K562 (cell line): ENCODE data around the gene PCNX3. TPM values are rescaled to one million over a fixed set of nuclear protein-coding genes. Genes with fewer than 3 reads are reported as not detected.

ENCODE experiments used
- CHCHD3 ChIP-seq: fragments of 250-450 bp; sonication (Bioruptor Pico); IDR thresholded peaks from 2 replicates; pipeline ENCODE4 v2.1.2; 2022; ENCODE audit warnings: mild to moderate bottlenecking
- COPS2 ChIP-seq: fragments of 450-650 bp; conservative IDR thresholded peaks from 2 replicates; pipeline ENCODE4 v1.6.1; 2016; ENCODE audit warnings: mild to moderate bottlenecking, moderate library complexity
- CTBP1 ChIP-seq: fragments of 450-650 bp; IDR thresholded peaks from 2 replicates; pipeline ENCODE4 v1.6.1; 2016; ENCODE audit warnings: borderline replicate concordance
- EP300 ChIP-seq: IDR thresholded peaks from 2 replicates; pipeline ENCODE4 v1.6.1; 2012; ENCODE audit warnings: low read length, improper control_type of control experiment
- GATAD2A ChIP-seq: fragments of 450-650 bp; IDR thresholded peaks from 2 replicates; pipeline ENCODE4 v1.6.1; 2017
- HMG20A ChIP-seq: fragments of 450-650 bp; formaldehyde crosslinking; conservative IDR thresholded peaks from 2 replicates; pipeline ENCODE4 v1.4.0; 2020; ENCODE audit warnings: mild to moderate bottlenecking, mixed read lengths
- HNRNPK ChIP-seq: fragments of 200-400 bp; formaldehyde crosslinking; IDR thresholded peaks from one replicate; pipeline ENCODE4 v1.6.1; 2018; ENCODE audit warnings: mild to moderate bottlenecking, low read depth, low read length; ENCODE audit not compliant: poor library complexity, severe bottlenecking
- HNRNPL ChIP-seq: fragments of 200-400 bp; formaldehyde crosslinking; IDR thresholded peaks from 2 replicates; pipeline ENCODE4 v1.6.1; 2017; ENCODE audit warnings: low read depth, mild to moderate bottlenecking, low read length
- MECOM ChIP-seq: fragments of 250-450 bp; sonication (Bioruptor Pico); IDR thresholded peaks from 2 replicates; pipeline ENCODE4 v1.8.0; 2022; ENCODE audit warnings: inconsistent platforms
- MTA2 ChIP-seq: fragments of 450-650 bp; IDR thresholded peaks from 2 replicates; pipeline ENCODE4 v1.6.1; 2016; ENCODE audit warnings: low read depth
- NCOA1 ChIP-seq: fragments of 450-650 bp; IDR thresholded peaks from 2 replicates; pipeline ENCODE4 v1.6.1; 2016; ENCODE audit warnings: low read depth
- NFE2 ChIP-seq: IDR thresholded peaks from 2 replicates; pipeline ENCODE4 v1.6.1; 2014; ENCODE audit warnings: antibody characterized with exemption, low read depth
- NR2C2 ChIP-seq, 2 experiments: fragments of 200-800 bp in 1 of 2; sonication (Bioruptor generic) in 1 of 2; sonication (generic) in 1 of 2; formaldehyde crosslinking in 1 of 2; IDR thresholded peaks; 2 replicates each; pipeline versions ENCODE4 v1.6.1 to v1.8.0; 2016 to 2022; ENCODE audit warnings: mild to moderate bottlenecking in 1 of 2, missing compliant biosample characterization in 1 of 2, missing genetic modification characterization in 1 of 2, missing genetic modification reagents in 1 of 2
- RB1 ChIP-seq: fragments of 450-650 bp; IDR thresholded peaks from 2 replicates; pipeline ENCODE4 v1.6.1; 2017; ENCODE audit warnings: low read depth, mild to moderate bottlenecking
- RCOR1 ChIP-seq, 2 experiments: IDR thresholded peaks; 2 replicates each; pipeline ENCODE4 v1.6.1; 2012; ENCODE audit warnings: low read depth in 2 of 2, low read length in 2 of 2, borderline replicate concordance in 1 of 2, improper control_type of control experiment in 1 of 2
- RFX5 ChIP-seq: IDR thresholded peaks from 2 replicates; pipeline ENCODE4 v1.6.1; 2011; ENCODE audit warnings: low read depth, mild to moderate bottlenecking, improper control_type of control experiment, low read length
- SRF ChIP-seq, 2 experiments: fragments of 250-450, 450-650 bp in 1 of 2; sonication (Bioruptor Pico) in 1 of 2; sonication (generic) in 1 of 2; formaldehyde crosslinking; IDR thresholded peaks; 2 replicates each; pipeline versions ENCODE4 v1.5.0 to v1.5.1; 2020 to 2022; ENCODE audit warnings: mild to moderate bottlenecking in 1 of 2, missing genetic modification reagents in 1 of 2
- TAF7 ChIP-seq: fragments of 450-650 bp; IDR thresholded peaks from 2 replicates; pipeline ENCODE4 v1.6.1; 2016; ENCODE audit warnings: missing genetic modification characterization, missing compliant biosample characterization
- XRCC4 ChIP-seq: IDR thresholded peaks from one replicate; pipeline ENCODE4 v1.6.1; 2011; ENCODE audit not compliant: insufficient read depth, insufficient read length; ENCODE audit errors: extremely low read depth
- ZBTB17 ChIP-seq: fragments of 450-650 bp; formaldehyde crosslinking; IDR thresholded peaks from 2 replicates; pipeline ENCODE4 v1.4.0; 2020; ENCODE audit warnings: mild to moderate bottlenecking
- ZNF134 ChIP-seq: fragments of 250-450 bp; sonication (Bioruptor Pico); conservative IDR thresholded peaks from 2 replicates; pipeline ENCODE4 v1.4.0; 2020
- ZNF263 ChIP-seq: sonication (generic); formaldehyde crosslinking; IDR thresholded peaks from 2 replicates; pipeline ENCODE4 v1.8.0; 2022; ENCODE audit warnings: mild to moderate bottlenecking, missing genetic modification reagents, borderline replicate concordance
- ZNF316 ChIP-seq: fragments of 450-650 bp; IDR thresholded peaks from 2 replicates; pipeline ENCODE4 v1.6.1; 2016
- ZNF324 ChIP-seq: fragments of 250-450 bp; sonication (Bioruptor Pico); IDR thresholded peaks from 2 replicates; pipeline ENCODE4 v1.4.0; 2020; ENCODE audit warnings: mild to moderate bottlenecking
- ZNF384 ChIP-seq: IDR thresholded peaks from 2 replicates; pipeline ENCODE4 v1.6.1; 2012; ENCODE audit warnings: low read depth, low read length, improper control_type of control experiment
- ZNF75A ChIP-seq: fragments of 450-650 bp; formaldehyde crosslinking; IDR thresholded peaks from 2 replicates; pipeline ENCODE4 v1.4.0; 2020; ENCODE audit warnings: mild to moderate bottlenecking
- ZNF77 ChIP-seq: fragments of 250-450 bp; sonication (Bioruptor Pico); IDR thresholded peaks from 2 replicates; pipeline ENCODE4 v1.5.0; 2020
- polyA plus RNA-seq, 8 experiments: library from polyadenylated mRNA; depleted of rRNA in 4 of 8; stranded (reverse) in 5 of 8; unstranded in 3 of 8; fragments of >200 nt; fragmentation: Nextera tagmentation in 2 of 8; fragmentation: Illumina TruSeq in 1 of 8; extraction: Ambion mirVana in 2 of 8; extraction: Trizol in 1 of 8; gene quantifications; 2 replicates each; pipeline versions ENCODE4 v1.2.1 to v1.2.3, GENCODE V29; 2011 to 2014; ENCODE audit warnings: inconsistent platforms in 1 of 8, missing spikeins in 1 of 8
- total RNA-seq, 7 experiments: library from RNA; depleted of rRNA in 6 of 7; stranded (reverse); fragments of >200 nt in 6 of 7; fragmentation: Illumina TruSeq in 2 of 7; extraction: Trizol in 2 of 7; gene quantifications; 2 replicates each; pipeline versions ENCODE4 v1.2.1 to v1.2.3, GENCODE V29; 2011 to 2021; ENCODE audit warnings: low replicate concordance in 1 of 7
- TF ChIP-seq, protein P1 (sequence below): sonication (generic); formaldehyde crosslinking; IDR thresholded peaks from 2 replicates; pipeline ENCODE4 v1.8.0; 2022; ENCODE audit warnings: missing genetic modification reagents, mild to moderate bottlenecking, borderline replicate concordance
- TF ChIP-seq, protein P2 (sequence below): fragments of 450-650 bp; formaldehyde crosslinking; IDR thresholded peaks from 2 replicates; pipeline ENCODE4 v1.4.0; 2020; ENCODE audit warnings: mild to moderate bottlenecking, mixed read lengths

Gene PCNX3
- total and polyA plus RNA-seq, 9 of the 15 experiments (the other 6 are each of a cell fraction or from before 2014, with no cell fraction given): 0.11 to 47.8 (median 12.8) TPM

DNA sequence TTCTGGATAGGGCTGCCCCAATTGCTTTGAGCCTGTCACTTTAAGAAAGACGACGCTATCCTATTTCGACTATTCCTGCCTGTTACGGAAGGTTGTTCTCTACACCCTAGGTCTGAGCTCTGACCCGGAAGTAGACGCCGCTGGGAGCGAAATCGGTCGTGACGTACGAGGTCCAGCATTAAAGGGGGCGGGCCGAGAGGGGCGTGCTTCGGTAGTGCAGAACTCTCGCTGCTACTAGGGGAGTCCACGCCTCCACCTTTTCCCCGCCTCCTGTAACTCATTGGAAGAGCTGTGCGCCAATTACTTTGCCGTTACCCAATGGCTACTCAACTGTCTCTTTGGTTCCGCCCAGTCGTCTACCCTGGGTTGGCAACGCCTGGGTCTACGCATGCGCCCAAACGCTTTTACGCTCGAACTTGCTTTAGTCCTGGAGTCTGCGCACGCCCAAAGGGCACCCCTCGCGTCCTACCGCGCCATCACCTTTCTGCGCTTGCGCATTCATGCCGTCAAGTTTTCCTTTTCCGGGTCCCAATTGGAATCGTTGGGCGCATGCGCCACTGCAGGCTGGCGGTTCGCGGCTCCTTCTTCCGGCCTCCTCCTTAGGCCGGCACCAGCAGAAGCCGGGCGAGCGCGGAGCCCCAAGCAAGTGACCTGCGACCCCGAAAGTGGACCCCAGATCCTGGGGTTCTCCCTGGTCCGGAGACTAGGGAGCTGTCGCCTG lies at the start of gene PCNX3 (continued):
- TF ChIP-seq, protein P1, sequence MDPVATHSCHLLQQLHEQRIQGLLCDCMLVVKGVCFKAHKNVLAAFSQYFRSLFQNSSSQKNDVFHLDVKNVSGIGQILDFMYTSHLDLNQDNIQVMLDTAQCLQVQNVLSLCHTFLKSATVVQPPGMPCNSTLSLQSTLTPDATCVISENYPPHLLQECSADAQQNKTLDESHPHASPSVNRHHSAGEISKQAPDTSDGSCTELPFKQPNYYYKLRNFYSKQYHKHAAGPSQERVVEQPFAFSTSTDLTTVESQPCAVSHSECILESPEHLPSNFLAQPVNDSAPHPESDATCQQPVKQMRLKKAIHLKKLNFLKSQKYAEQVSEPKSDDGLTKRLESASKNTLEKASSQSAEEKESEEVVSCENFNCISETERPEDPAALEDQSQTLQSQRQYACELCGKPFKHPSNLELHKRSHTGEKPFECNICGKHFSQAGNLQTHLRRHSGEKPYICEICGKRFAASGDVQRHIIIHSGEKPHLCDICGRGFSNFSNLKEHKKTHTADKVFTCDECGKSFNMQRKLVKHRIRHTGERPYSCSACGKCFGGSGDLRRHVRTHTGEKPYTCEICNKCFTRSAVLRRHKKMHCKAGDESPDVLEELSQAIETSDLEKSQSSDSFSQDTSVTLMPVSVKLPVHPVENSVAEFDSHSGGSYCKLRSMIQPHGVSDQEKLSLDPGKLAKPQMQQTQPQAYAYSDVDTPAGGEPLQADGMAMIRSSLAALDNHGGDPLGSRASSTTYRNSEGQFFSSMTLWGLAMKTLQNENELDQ (CRISPR knock-in tag): no peak
- TF ChIP-seq COPS2 (no peak), ZNF324 (CRISPR knock-in tag) (no peak), CTBP1 (peak; percentile 33; the same call in 1 of the 2 replicates), ZNF77 (CRISPR knock-in tag) (no peak), XRCC4 (no peak), ZNF316 (no peak), ZNF75A (CRISPR knock-in tag) (no peak), ZNF263 (CRISPR knock-in tag) (no peak), MTA2 (peak; percentile 84), NR2C2 (CRISPR knock-in tag; IDR thresholded peaks at IDR 0.05) (peak; percentile 100), NR2C2 (tag; IDR thresholded peaks at IDR 0.05) (peak; percentile 100), TAF7 (tag) (peak; percentile 37; the same call in 1 of the 2 replicates), MECOM (no peak), ZNF384 (no peak), CHCHD3 (no peak), GATAD2A (no peak), EP300 (peak; percentile 37; the same call in 1 of the 2 replicates), HNRNPK (no peak), RCOR1 (IDR thresholded peaks at IDR 0.05; ENCODE audit: borderline replicate concordance in 1 of 2, low read depth in 2 of 2, low read length in 2 of 2) (peak in 1 of 2 experiments; percentile 42; a peak in 1 of 4 replicates), HMG20A (no peak), HNRNPL (no peak), ZBTB17 (peak; percentile 100), NFE2 (0 out of 2 replicates have a peak, but pooled peaks have one; percentile 25), NCOA1 (no peak), ZNF134 (CRISPR knock-in tag) (no peak), RFX5 (no peak), SRF (CRISPR knock-in tag; IDR thresholded peaks at IDR 0.05) (0 out of 4 replicates have a peak, but pooled peaks of 1 of the 2 experiments have one; percentile 68), RB1 (no peak; the same call in 1 of the 2 replicates)
- TF ChIP-seq, protein P2, sequence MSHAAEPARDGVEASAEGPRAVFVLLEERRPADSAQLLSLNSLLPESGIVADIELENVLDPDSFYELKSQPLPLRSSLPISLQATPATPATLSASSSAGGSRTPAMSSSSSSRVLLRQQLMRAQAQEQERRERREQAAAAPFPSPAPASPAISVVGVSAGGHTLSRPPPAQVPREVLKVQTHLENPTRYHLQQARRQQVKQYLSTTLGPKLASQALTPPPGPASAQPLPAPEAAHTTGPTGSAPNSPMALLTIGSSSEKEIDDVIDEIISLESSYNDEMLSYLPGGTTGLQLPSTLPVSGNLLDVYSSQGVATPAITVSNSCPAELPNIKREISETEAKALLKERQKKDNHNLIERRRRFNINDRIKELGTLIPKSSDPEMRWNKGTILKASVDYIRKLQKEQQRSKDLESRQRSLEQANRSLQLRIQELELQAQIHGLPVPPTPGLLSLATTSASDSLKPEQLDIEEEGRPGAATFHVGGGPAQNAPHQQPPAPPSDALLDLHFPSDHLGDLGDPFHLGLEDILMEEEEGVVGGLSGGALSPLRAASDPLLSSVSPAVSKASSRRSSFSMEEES (CRISPR knock-in tag): no peak
